Peyer's patch (tissue), 4 donors: ENCODE measurements around the gene SMIM27. TPM values are rescaled to one million over a fixed set of nuclear protein-coding genes. Genes with fewer than 3 reads are reported as not detected.
"Not testable (repeated sequence)": the region's sequence is repeated elsewhere in the genome, so short reads cannot be mapped to it uniquely, and the experiment has no call there.

Source experiments
- DNase-seq, 3 donors: peaks; one replicate each; pipeline ENCODE4 v3.0.0-alpha.2; 2017 to 2019
- H3K27ac ChIP-seq, 4 donors: fragments of 200-600 bp; sonication (generic); one replicate each; pipeline ENCODE4 v1.5.1; 2016 to 2019
- H3K27me3 ChIP-seq, 2 donors: fragments of 200-600 bp; sonication (generic); one replicate each; pipeline ENCODE4 v1.5.1; 2019
- H3K36me3 ChIP-seq, 3 donors: fragments of 200-600 bp; sonication (generic); one replicate each; pipeline ENCODE4 v1.5.1; 2016 to 2019
- H3K4me1 ChIP-seq, 4 donors: fragments of 200-600 bp; sonication (generic); one replicate each; pipeline ENCODE4 v1.5.1; 2016 to 2019
- H3K4me3 ChIP-seq, 4 donors: fragments of 200-600 bp; sonication (generic); 1 replicate in 3 of 4; 2 replicates in 1 of 4; pipeline ENCODE4 v1.5.1; 2016 to 2019; ENCODE audit warnings: mild to moderate bottlenecking in 1 of 4
- H3K9me3 ChIP-seq, 4 donors: fragments of 200-600 bp; sonication (generic); one replicate each; pipeline ENCODE4 v1.5.1; 2016 to 2019; ENCODE audit warnings: mild to moderate bottlenecking in 1 of 4
- CTCF ChIP-seq, 6 experiments: fragments of 450-650 bp in 4 of 6; fragments of 200-600 bp in 2 of 6; sonication (generic) in 1 of 6; IDR thresholded peaks; one replicate each; pipeline ENCODE4 v1.5.1; 2017 to 2019; ENCODE audit warnings: antibody characterized with exemption in 6 of 6, mild to moderate bottlenecking in 3 of 6, moderate library complexity in 1 of 6
- POLR2A ChIP-seq, 2 donors: fragments of 450-650 bp; IDR thresholded peaks; one replicate each; pipeline ENCODE4 v1.5.1; 2017; ENCODE audit warnings: antibody characterized with exemption in 2 of 2, mild to moderate bottlenecking in 2 of 2, moderate library complexity in 2 of 2
- total RNA-seq, 4 donors: library from RNA; depleted of rRNA; stranded (reverse); fragments of >200 nt; gene quantifications; one replicate each; pipeline ENCODE4 v1.1.0, GENCODE V29; 2016

Gene SMIM27
- total RNA-seq, 4 donors from 2014 or later: 1.0 to 4.2 (median 3.2) TPM; not detected in 1

- TF ChIP-seq CTCF (IDR thresholded peaks at IDR 0.05): no peak
- no peak for TF ChIP-seq POLR2A (IDR thresholded peaks at IDR 0.05)
- no peaks in the 10 kb centered on the region for H3K9me3 ChIP-seq
- H3K27ac ChIP-seq: no peak overlapping the region
- no peak overlapping the region for H3K4me3 ChIP-seq
- DNase-seq: no peak
- H3K36me3 ChIP-seq: no peaks in the 10 kb centered on the region
- peaks cover 0 to 7% (median 0%) of the 10 kb centered on the region in 4 donors for H3K4me1 ChIP-seq
- no peaks in the 10 kb centered on the region for H3K27me3 ChIP-seq
These were observed 33.9 kb upstream of the SMIM27 start for GRCh38 chr9:32518276-32518675.

- DNase-seq: no peak
- Histone ChIP-seq H3K4me3 (peak overlapping the region in 1 of 4 donors; percentile 90), H3K4me1 (peaks cover 0 to 32% (median 2%) of the 10 kb centered on the region in 4 donors), H3K27me3 (no peaks in the 10 kb centered on the region), H3K9me3 (no peaks in the 10 kb centered on the region), H3K27ac (no peak overlapping the region), H3K36me3 (no peaks in the 10 kb centered on the region)
- TF ChIP-seq CTCF (IDR thresholded peaks at IDR 0.05) (no peak), POLR2A (IDR thresholded peaks at IDR 0.05) (no peak)
These were observed 28.2 kb upstream of the SMIM27 start for GRCh38 chr9:32523910-32524309.

- H3K27me3 ChIP-seq, H3K9me3 ChIP-seq, H3K36me3 ChIP-seq, DNase-seq: not testable (repeated sequence)
- Histone ChIP-seq H3K4me1 (peaks cover 0 to 32% (median 2%) of the 10 kb centered on the region in 4 donors), H3K4me3 (peak overlapping the region in 2 of 4 donors; percentile 81 to 90), H3K27ac (peak overlapping the region in 2 of 4 donors; percentile 93 to 94)
These were observed 27.6 kb upstream of the SMIM27 start for GRCh38 chr9:32524558-32524891.

- no peak for DNase-seq
- Histone ChIP-seq H3K4me3 (peak overlapping the region; percentile 69 to 90 (median 82)), H3K27me3 (no peaks in the 10 kb centered on the region), H3K4me1 (peaks cover 0 to 32% (median 2%) of the 10 kb centered on the region in 4 donors), H3K9me3 (no peaks in the 10 kb centered on the region), H3K27ac (peak overlapping the region; percentile 83 to 94 (median 90)), H3K36me3 (no peaks in the 10 kb centered on the region)
- TF ChIP-seq CTCF (IDR thresholded peaks at IDR 0.05) (no peak), POLR2A (IDR thresholded peaks at IDR 0.05) (no peak)
These were observed 27.0 kb upstream of the SMIM27 start for GRCh38 chr9:32524892-32525708.

GRCh38 chr9:32525709-32526030, 26.5 kb upstream of the SMIM27 start:
- Histone ChIP-seq H3K27ac (peak overlapping the region; percentile 83 to 94 (median 90)), H3K36me3 (no peaks in the 10 kb centered on the region), H3K4me1 (peaks cover 0 to 32% (median 2%) of the 10 kb centered on the region in 4 donors), H3K9me3 (no peaks in the 10 kb centered on the region), H3K27me3 (no peaks in the 10 kb centered on the region), H3K4me3 (peak overlapping the region; percentile 69 to 90 (median 82))
- no peak for DNase-seq
- no peak for TF ChIP-seq CTCF (IDR thresholded peaks at IDR 0.05)
- TF ChIP-seq POLR2A (IDR thresholded peaks at IDR 0.05): no peak

GRCh38 chr9:32526041-32526706, 26.0 kb upstream of the SMIM27 start, which contains the start of gene RIGI:
RIGI (minus strand) TSS chr9:32526196; CDS start chr9:32526166, 30 bp downstream.
- Histone ChIP-seq H3K4me1 (peaks cover 0 to 32% (median 2%) of the 10 kb centered on the region in 4 donors), H3K27ac (peak within 1 kb of the TSS; percentile 83 to 94 (median 90)), H3K4me3 (peak within 1 kb of the TSS; percentile 69 to 90 (median 82)), H3K9me3 (no peaks in the 10 kb centered on the region), H3K36me3 (no peaks in the 10 kb centered on the region), H3K27me3 (no peaks in the 10 kb centered on the region)
- peak in 1 of 2 donors; percentile 46 for TF ChIP-seq POLR2A (IDR thresholded peaks at IDR 0.05)
- peak in 5 of 6 experiments; percentile 8 to 74 (median 67) for TF ChIP-seq CTCF (IDR thresholded peaks at IDR 0.05)
- DNase-seq: peak; percentile 80 to 96 (median 94)
